H1 (cell line): ENCODE results near the gene FSD1L. TPM values are rescaled to one million over a fixed set of nuclear protein-coding genes. Genes with fewer than 3 reads are reported as not detected.

ENCODE experiments used
- CTCF ChIA-PET: fragments of 300-600 bp; sonication (Branson Sonifier 250); formaldehyde crosslinking; loops from one replicate; lab custom pipeline; 2021; ENCODE audit not compliant: partially characterized antibody; lab: Charles Lee
- POLR2A ChIA-PET: fragments of 300-600 bp; sonication (Branson Sonifier 250); formaldehyde crosslinking; loops from one replicate; lab custom pipeline; 2021; ENCODE audit warnings: inconsistent platforms; ENCODE audit not compliant: partially characterized antibody; lab: Charles Lee
- DNase-seq, 2 experiments: peaks; one replicate each; pipeline versions ENCODE4 v3.0.0 to v3.0.0-alpha.2; 2010 to 2022; ENCODE audit warnings: low spot score in 2 of 2, low read depth in 1 of 2, mixed read lengths in 1 of 2
- FAIRE-seq: peaks from 2 replicates; lab custom pipeline; 2011; peaks lifted over from hg19 to GRCh38; lab: Jason Lieb, UNC
- H2AFZ ChIP-seq: 2 replicates; pipeline ENCODE4 v1.8.1; 2012; ENCODE audit warnings: low read length, inconsistent platforms
- H2AK5ac ChIP-seq: 2 replicates; pipeline ENCODE4 v1.6.1; 2013; ENCODE audit warnings: low read depth, low read length
- H2BK120ac ChIP-seq: replicated peaks from 2 replicates; pipeline ENCODE3; 2013; ENCODE audit warnings: low read depth, low read length, inconsistent platforms
- H2BK12ac ChIP-seq: 2 replicates; pipeline ENCODE4 v1.6.1; 2013; ENCODE audit warnings: low read depth, low read length
- H2BK15ac ChIP-seq: 2 replicates; pipeline ENCODE4 v1.6.1; 2013; ENCODE audit warnings: low read length
- H2BK20ac ChIP-seq: 2 replicates; pipeline ENCODE4 v1.6.1; 2013; ENCODE audit warnings: low read length
- H2BK5ac ChIP-seq: 2 replicates; pipeline ENCODE4 v1.6.1; 2013; ENCODE audit warnings: low read depth, low read length
- H3K14ac ChIP-seq: 2 replicates; pipeline ENCODE4 v1.6.1; 2013; ENCODE audit warnings: inconsistent platforms; ENCODE audit not compliant: insufficient read length
- H3K18ac ChIP-seq: 2 replicates; pipeline ENCODE4 v1.6.1; 2013; ENCODE audit warnings: low read length; ENCODE audit errors: extremely low read depth
- H3K23ac ChIP-seq: 2 replicates; pipeline ENCODE4 v1.6.1; 2013; ENCODE audit warnings: inconsistent platforms; ENCODE audit not compliant: insufficient read length
- H3K23me2 ChIP-seq: 2 replicates; pipeline ENCODE4 v1.6.1; 2013; ENCODE audit warnings: low read depth, low read length
- H3K27ac ChIP-seq: 2 replicates; pipeline ENCODE4 v1.6.1; 2011; ENCODE audit warnings: low read depth, low read length, inconsistent platforms
- H3K27me3 ChIP-seq, 4 experiments: replicated peaks in 1 of 4; 1 replicate in 1 of 4; 2 replicates in 3 of 4; pipeline versions ENCODE4 v1.6.1 to v1.8.1; 2011 to 2013; ENCODE audit warnings: low read length in 3 of 4, mild to moderate bottlenecking in 3 of 4, inconsistent platforms in 2 of 4, mixed read lengths in 2 of 4, moderate library complexity in 1 of 4; ENCODE audit not compliant: control insufficient read depth in 3 of 4, insufficient read depth in 3 of 4; ENCODE audit errors: extremely low read depth in 1 of 4
- H3K36me3 ChIP-seq, 4 experiments: 2 replicates each; pipeline versions ENCODE4 v1.6.1 to v1.8.1; 2011 to 2013; ENCODE audit warnings: mild to moderate bottlenecking in 4 of 4, low read length in 3 of 4, moderate library complexity in 2 of 4, control low read depth in 1 of 4, inconsistent platforms in 1 of 4; ENCODE audit not compliant: insufficient read depth in 4 of 4, control insufficient read depth in 2 of 4
- H3K4ac ChIP-seq: replicated peaks from 2 replicates; pipeline ENCODE3; 2013; ENCODE audit warnings: low read length, low read depth, mixed read lengths, inconsistent platforms; ENCODE audit not compliant: insufficient read length
- H3K4me1 ChIP-seq, 4 experiments: replicated peaks in 1 of 4; 1 replicate in 1 of 4; 2 replicates in 3 of 4; pipeline versions ENCODE4 v1.6.1 to v1.8.1; 2011 to 2013; ENCODE audit warnings: low read length in 3 of 4, inconsistent platforms in 2 of 4, mixed read lengths in 1 of 4; ENCODE audit not compliant: insufficient read depth in 4 of 4, control insufficient read depth in 3 of 4
- H3K4me2 ChIP-seq, 2 experiments: 2 replicates each; pipeline versions ENCODE4 v1.6.1 to v1.8.1; 2011 to 2013; ENCODE audit warnings: low read depth in 2 of 2, low read length in 2 of 2, control low read depth in 1 of 2, inconsistent platforms in 1 of 2, mild to moderate bottlenecking in 1 of 2; ENCODE audit not compliant: insufficient read depth in 1 of 2
- H3K4me3 ChIP-seq, 4 experiments: fragments of 200-600, 300-600 bp in 1 of 4; sonication (generic), shearing (Covaris generic), sonication (Bioruptor Twin) in 1 of 4; 2 replicates each; pipeline versions ENCODE4 v1.5.1 to v1.8.1; 2011 to 2016; ENCODE audit warnings: low read length in 4 of 4, low read depth in 3 of 4, control low read depth in 2 of 4, inconsistent platforms in 2 of 4, mild to moderate bottlenecking in 2 of 4, mixed read lengths in 1 of 4, moderate library complexity in 1 of 4; ENCODE audit not compliant: insufficient read depth in 2 of 4; ENCODE audit errors: extremely low read depth in 1 of 4
- H3K56ac ChIP-seq: replicated peaks from 2 replicates; pipeline ENCODE3; 2013; ENCODE audit warnings: low read depth, mild to moderate bottlenecking, mixed read lengths, low read length, inconsistent platforms; ENCODE audit not compliant: insufficient read length
- H3K79me1 ChIP-seq: 2 replicates; pipeline ENCODE4 v1.6.1; 2013; ENCODE audit warnings: low read depth, low read length, control low read depth
- H3K79me2 ChIP-seq, 2 experiments: 2 replicates each; pipeline versions ENCODE4 v1.6.1 to v1.8.1; 2012 to 2013; ENCODE audit warnings: low read length in 2 of 2, mild to moderate bottlenecking in 2 of 2, inconsistent platforms in 1 of 2; ENCODE audit not compliant: insufficient read depth in 2 of 2, control insufficient read depth in 1 of 2
- H3K9ac ChIP-seq, 4 experiments: replicated peaks in 1 of 4; 1 replicate in 1 of 4; 2 replicates in 3 of 4; pipeline versions ENCODE4 v1.6.1 to v1.8.1; 2011 to 2013; ENCODE audit warnings: low read depth in 3 of 4, low read length in 3 of 4, control low read depth in 2 of 4, mild to moderate bottlenecking in 2 of 4, moderate library complexity in 2 of 4, inconsistent platforms in 1 of 4; ENCODE audit errors: extremely low read depth in 1 of 4
- H3K9me3 ChIP-seq, 2 experiments: 2 replicates each; pipeline versions ENCODE4 v1.6.1 to v1.8.1; 2012 to 2013; ENCODE audit warnings: mild to moderate bottlenecking in 2 of 2, moderate library complexity in 2 of 2, control low read depth in 1 of 2, inconsistent platforms in 1 of 2, low read depth in 1 of 2, low read length in 1 of 2, mixed read lengths in 1 of 2; ENCODE audit not compliant: insufficient read depth in 2 of 2
- H4K20me1 ChIP-seq, 2 experiments: replicated peaks in 1 of 2; 2 replicates each; pipeline versions ENCODE3 to v1.8.1; 2011 to 2013; ENCODE audit warnings: inconsistent platforms in 2 of 2, low read length in 2 of 2, mild to moderate bottlenecking in 1 of 2; ENCODE audit not compliant: insufficient read depth in 2 of 2, control insufficient read depth in 1 of 2
- H4K5ac ChIP-seq: 2 replicates; pipeline ENCODE4 v1.6.1; 2013; ENCODE audit warnings: low read length, low read depth, mixed read lengths, inconsistent platforms; ENCODE audit not compliant: insufficient read length
- H4K8ac ChIP-seq: 2 replicates; pipeline ENCODE4 v1.8.0; 2013; ENCODE audit warnings: mild to moderate bottlenecking, moderate library complexity, low read length, inconsistent platforms; ENCODE audit not compliant: insufficient read depth; ENCODE audit errors: extremely low read depth
- H4K91ac ChIP-seq: replicated peaks from 2 replicates; pipeline ENCODE3; 2013; ENCODE audit warnings: low read length, mixed read lengths, inconsistent platforms; ENCODE audit not compliant: insufficient read length
- ATF3 ChIP-seq: IDR thresholded peaks from 2 replicates; pipeline ENCODE4 v1.6.1; 2011; ENCODE audit warnings: low read depth, mild to moderate bottlenecking, low read length; ENCODE audit not compliant: insufficient read depth
- BCL11A ChIP-seq, 2 experiments: IDR thresholded peaks; one replicate each; pipeline ENCODE4 v1.6.1; 2011; ENCODE audit warnings: low read depth in 2 of 2, low read length in 2 of 2, mild to moderate bottlenecking in 2 of 2
- BRCA1 ChIP-seq: IDR thresholded peaks from 2 replicates; pipeline ENCODE4 v1.6.1; 2012; ENCODE audit warnings: low read depth, low read length, improper control_type of control experiment
- CBX5 ChIP-seq: fragments of 300-800, 300-1000 bp; sonication (generic); IDR thresholded peaks from 2 replicates; pipeline ENCODE4 v1.7.1; 2016; ENCODE audit warnings: antibody characterized with exemption, low read length, low read depth
- FOSL1 ChIP-seq: IDR thresholded peaks from 2 replicates; pipeline ENCODE4 v1.6.1; 2011; ENCODE audit warnings: mild to moderate bottlenecking, low read depth, low read length, moderate library complexity; ENCODE audit not compliant: insufficient read depth
- GABPA ChIP-seq: IDR thresholded peaks from 2 replicates; pipeline ENCODE4 v1.6.1; 2011; ENCODE audit warnings: mild to moderate bottlenecking, low read length, moderate library complexity, borderline replicate concordance; ENCODE audit not compliant: insufficient read depth
- KDM4A ChIP-seq: IDR thresholded peaks from one replicate; pipeline ENCODE4 v1.7.1; 2012; ENCODE audit warnings: low read depth, mild to moderate bottlenecking, moderate library complexity, low read length, inconsistent platforms; ENCODE audit not compliant: severe bottlenecking
- KDM5A ChIP-seq: fragments of 200-600 bp; IDR thresholded peaks from 2 replicates; pipeline ENCODE4 v1.7.1; 2012; ENCODE audit warnings: mild to moderate bottlenecking, low read length, inconsistent platforms, mixed read lengths
- NRF1 ChIP-seq: IDR thresholded peaks from 2 replicates; pipeline ENCODE4 v1.6.1; 2011; ENCODE audit warnings: mild to moderate bottlenecking, low read depth, low read length, improper control_type of control experiment
- RAD21 ChIP-seq, 2 experiments: IDR thresholded peaks in 1 of 2; conservative IDR thresholded peaks in 1 of 2; 2 replicates each; pipeline ENCODE4 v1.6.1; 2011; ENCODE audit warnings: low read depth in 2 of 2, low read length in 2 of 2, improper control_type of control experiment in 1 of 2, inconsistent platforms in 1 of 2, mild to moderate bottlenecking in 1 of 2, moderate library complexity in 1 of 2
- SP2 ChIP-seq: IDR thresholded peaks from 2 replicates; pipeline ENCODE4 v1.6.1; 2012; ENCODE audit warnings: mild to moderate bottlenecking, low read length, inconsistent platforms
- TCF12 ChIP-seq: IDR thresholded peaks from 2 replicates; pipeline ENCODE4 v1.6.1; 2011; ENCODE audit warnings: low read depth, mild to moderate bottlenecking, low read length
- WGBS, 2 experiments: shearing (Covaris generic) in 1 of 2; methylation state at CpG; one replicate each; pipeline versions ENCODE4 v1.1.6 to v1.1.7; 2013 to 2015; ENCODE audit warnings: low lambda C conversion rate in 2 of 2, mixed read lengths in 2 of 2, inconsistent platforms in 1 of 2, low coverage in 1 of 2, missing lambda C conversion rate in 1 of 2; ENCODE audit not compliant: insufficient replicate concordance in 2 of 2, insufficient coverage in 1 of 2, insufficient read length in 1 of 2; ENCODE audit errors: extremely low coverage in 1 of 2, missing lambda C conversion rate in 1 of 2; 5-methylcytosine and 5-hydroxymethylcytosine counted together
- polyA plus RNA-seq, 7 experiments: library from polyadenylated mRNA; depleted of rRNA in 3 of 7; stranded (reverse) in 5 of 7; unstranded in 2 of 7; fragments of >200 nt in 5 of 7; fragments of 200-250 nt in 2 of 7; gene quantifications; 1 replicate in 5 of 7; 2 replicates in 1 of 7; 4 replicates in 1 of 7; pipeline versions ENCODE4 v1.2.1 to v1.2.3, GENCODE V29; 2011 to 2013; ENCODE audit warnings: missing spikeins in 2 of 7, mixed read lengths in 2 of 7
- total RNA-seq: library from RNA; stranded (reverse); fragmentation: NEBNext Ultra II Directional; extraction: Animal tissue kit (Norgen Biotek cat#: 25700); gene quantifications from 2 replicates; pipeline ENCODE4 v1.2.1, GENCODE V29; 2021

The FSD1L gene
- total and polyA plus RNA-seq, 2 of the 8 experiments (the other 6 are each of a cell fraction or from before 2014, with no cell fraction given) = 0.91 to 4.8 TPM

GRCh38 chr9:105445203-105445881 lies 2.5 kb upstream of the FSD1L start:
- peak overlapping the region; percentile 75; the same call in 1 of the 2 replicates for H2AFZ ChIP-seq
- no peak overlapping the region for H3K4me2 ChIP-seq
- H3K18ac ChIP-seq = no peak overlapping the region
- no peak for FAIRE-seq
- CTCF ChIA-PET = interaction anchor here (0.6 to 1.5 kb wide), 3 partner anchors 30 to 322 kb away, joined by 3 to 4 read pairs (median 3); no protein-coding TSS in a partner anchor
- no peaks in the 10 kb centered on the region for H3K79me1 ChIP-seq
- no peak overlapping the region for H3K56ac ChIP-seq
- no peak overlapping the region for H3K27ac ChIP-seq
- no peak overlapping the region for H4K91ac ChIP-seq
- no peak overlapping the region for H2AK5ac ChIP-seq
- no peaks in the 10 kb centered on the region for H3K9me3 ChIP-seq
- peaks cover 9% of the 10 kb centered on the region for H3K23me2 ChIP-seq
- no peak overlapping the region for H2BK120ac ChIP-seq
- H3K79me2 ChIP-seq = peaks cover 0 to 16% of the 10 kb centered on the region in 2 experiments; a peak in 2 of 4 replicates
- POLR2A ChIA-PET = interaction anchor here (1.1 kb wide), 1 partner anchor 15 kb away, joined by 3 read pairs; no protein-coding TSS in a partner anchor
- no peak for DNase-seq
- H2BK5ac ChIP-seq = no peak overlapping the region
- no peaks in the 10 kb centered on the region for H3K36me3 ChIP-seq
- no peak overlapping the region for H4K8ac ChIP-seq
- peaks cover 0 to 5% (median 3%) of the 10 kb centered on the region in 4 experiments; a peak in 1 of 7 replicates for H3K4me1 ChIP-seq
- H2BK20ac ChIP-seq = no peak overlapping the region
- H3K4me3 ChIP-seq = no peak overlapping the region
- WGBS, 2 experiments = 85% methylated on average over 8 of the region's 8 CpGs; no CpG with 5 or more reads in 1 of the 2 experiments
- no peaks in the 10 kb centered on the region for H3K27me3 ChIP-seq
- H4K20me1 ChIP-seq = no peaks in the 10 kb centered on the region
- H2BK15ac ChIP-seq = no peak overlapping the region
- H4K5ac ChIP-seq = no peak overlapping the region
- no peak overlapping the region for H2BK12ac ChIP-seq
- no peak overlapping the region for H3K14ac ChIP-seq
- no peak overlapping the region for H3K23ac ChIP-seq
- H3K4ac ChIP-seq = no peak overlapping the region
- H3K9ac ChIP-seq = no peak overlapping the region
- TF ChIP-seq TCF12 = no peak
- no peak for TF ChIP-seq BCL11A (IDR thresholded peaks at IDR 0.05; ENCODE audit: low read depth in 2 of 2, low read length in 2 of 2)
- TF ChIP-seq KDM5A = no peak
- TF ChIP-seq ATF3 = no peak
- no peak for TF ChIP-seq BRCA1
- no peak for TF ChIP-seq NRF1
- TF ChIP-seq FOSL1 = no peak
- no peak for TF ChIP-seq GABPA
- no peak for TF ChIP-seq SP2
- no peak for TF ChIP-seq RAD21 (IDR thresholded peaks at IDR 0.05 in 1 of 2, conservative IDR thresholded peaks at IDR 0.05 in 1 of 2; ENCODE audit: low read depth in 2 of 2, low read length in 2 of 2)
- no peak for TF ChIP-seq KDM4A
- no peak for TF ChIP-seq CBX5
